ENCODE measurements around the gene KBTBD13. TPM values are rescaled to one million over a fixed set of nuclear protein-coding genes. Genes with fewer than 3 reads are reported as not detected.
A peak's percentile ranks its signal among the peaks of the same experiment; 100 is the strongest.
"Not testable (repeated sequence)": the region's sequence is repeated elsewhere in the genome, so short reads cannot be mapped to it uniquely, and the experiment has no call there.

The KBTBD13 gene
- total RNA-seq, 3 donors from 2014 or later (not counting 1 experiment from before 2014, with no cell fraction given): not detected

GRCh38 chr15:65096481-65097385, 20.2 kb downstream of the KBTBD13 start:
- Mint-ChIP-seq H3K27ac (no peak overlapping the region), H3K27me3 (ENCODE audit: low read depth in 2 of 2) (no peaks in the 10 kb centered on the region), H3K4me3 (no peak overlapping the region), H3K4me1 (peaks cover 7 to 16% of the 10 kb centered on the region in 2 donors), H3K9me3 (no peaks in the 10 kb centered on the region), H3K36me3 (no peaks in the 10 kb centered on the region)
- intact Hi-C loops (cut with micrococcal nuclease): no loop called here
- no peak overlapping the region for H3K4me3 ChIP-seq (ENCODE audit: low read length)
- 94% methylated on average over 6 of the region's 6 CpGs for WGBS (ENCODE audit: insufficient coverage)
- no peaks in the 10 kb centered on the region for H3K9me3 ChIP-seq (ENCODE audit: control insufficient read depth, insufficient read depth, low read length)
- no peak for TF ChIP-seq CTCF (IDR thresholded peaks at IDR 0.05)
- DNase-seq (no peak), ATAC-seq (no peak)
- H3K27ac ChIP-seq (ENCODE audit: low read length): no peak overlapping the region
- peaks cover 20% of the 10 kb centered on the region for H3K36me3 ChIP-seq (ENCODE audit: control insufficient read depth, insufficient read depth, low read length)
- peaks cover 3% of the 10 kb centered on the region for H3K4me1 ChIP-seq (ENCODE audit: control insufficient read depth, insufficient read depth, low read length)
- no peaks in the 10 kb centered on the region for H3K27me3 ChIP-seq (ENCODE audit: control insufficient read depth, insufficient read depth, low read length)

DNA sequence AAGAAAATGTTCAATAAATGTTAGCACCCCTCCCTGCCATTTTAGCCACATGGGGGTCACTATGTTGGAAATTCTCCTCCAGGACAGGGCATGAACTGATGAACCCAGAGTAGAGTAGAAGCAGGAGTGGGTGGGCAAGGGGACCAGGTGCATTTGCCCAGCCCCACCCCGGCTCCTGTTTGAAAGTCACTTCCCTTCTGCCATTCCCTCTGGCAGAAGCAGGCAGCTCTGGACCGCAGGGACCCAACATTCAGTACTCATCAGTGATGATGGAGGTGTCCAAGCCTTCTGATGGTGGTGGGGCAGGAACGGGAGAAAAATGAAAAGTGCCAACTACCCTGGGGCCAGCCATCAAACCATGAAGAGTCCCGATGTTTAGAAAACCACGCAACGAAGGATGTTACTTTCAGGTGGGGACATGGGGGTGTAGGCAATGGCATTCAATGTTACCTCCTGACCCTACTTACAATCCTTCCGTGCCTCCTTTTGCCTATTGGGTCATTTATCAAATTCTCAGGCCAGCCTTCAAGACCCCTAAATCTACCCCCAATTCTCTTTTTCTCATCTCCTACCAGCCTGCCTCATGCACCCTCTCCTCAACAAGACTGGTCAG, 21.2 kb downstream of the KBTBD13 start:
- H3K27me3 ChIP-seq (ENCODE audit: control insufficient read depth, insufficient read depth, low read length): no peaks in the 10 kb centered on the region
- H3K4me3 ChIP-seq (ENCODE audit: low read length): no peak overlapping the region
- no peaks in the 10 kb centered on the region for H3K9me3 ChIP-seq (ENCODE audit: control insufficient read depth, insufficient read depth, low read length)
- intact Hi-C loops (cut with micrococcal nuclease): no loop called here
- peaks cover 4% of the 10 kb centered on the region for H3K4me1 ChIP-seq (ENCODE audit: control insufficient read depth, insufficient read depth, low read length)
- ATAC-seq (no peak), DNase-seq (no peak)
- WGBS (ENCODE audit: insufficient coverage): 91% methylated on average over 7 of the region's 7 CpGs
- H3K27ac ChIP-seq (ENCODE audit: low read length): no peak overlapping the region
- H3K36me3 ChIP-seq (ENCODE audit: control insufficient read depth, insufficient read depth, low read length): peaks cover 23% of the 10 kb centered on the region
- peak overlapping the region in 1 of 2 donors; percentile 19 for H3K27ac Mint-ChIP-seq
- TF ChIP-seq CTCF (IDR thresholded peaks at IDR 0.05): no peak
- no peaks in the 10 kb centered on the region for H3K36me3 Mint-ChIP-seq
- no peaks in the 10 kb centered on the region for H3K27me3 Mint-ChIP-seq (ENCODE audit: low read depth in 2 of 2)
- H3K4me3 Mint-ChIP-seq: no peak overlapping the region
- peaks cover 9 to 18% of the 10 kb centered on the region in 2 donors for H3K4me1 Mint-ChIP-seq
- H3K9me3 Mint-ChIP-seq: no peaks in the 10 kb centered on the region

DNA sequence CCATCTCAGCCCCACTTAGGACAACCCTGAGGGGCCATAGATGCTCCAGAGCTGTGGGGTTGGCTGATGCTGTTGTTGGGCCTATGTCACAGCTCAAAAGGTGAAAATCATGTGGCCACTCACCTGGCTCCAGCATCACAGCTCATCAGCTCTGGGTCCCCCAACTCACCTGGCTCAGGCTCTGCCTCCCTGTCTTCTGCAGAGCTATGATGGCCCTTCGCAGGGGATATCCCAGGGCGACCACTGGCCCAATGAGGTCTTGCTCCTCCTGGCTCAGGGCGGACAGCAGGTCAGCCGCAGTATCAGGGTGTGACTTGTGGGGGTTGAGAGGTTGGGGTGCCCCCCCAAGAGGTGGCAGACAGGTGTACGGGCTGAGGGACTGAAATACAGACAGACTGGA, 22.8 kb downstream of the KBTBD13 start:
- Histone ChIP-seq H3K27ac (ENCODE audit: low read length) (no peak overlapping the region), H3K4me3 (ENCODE audit: low read length) (no peak overlapping the region), H3K4me1 (ENCODE audit: control insufficient read depth, insufficient read depth, low read length) (peaks cover 4% of the 10 kb centered on the region), H3K36me3 (ENCODE audit: control insufficient read depth, insufficient read depth, low read length) (peaks cover 23% of the 10 kb centered on the region), H3K27me3 (ENCODE audit: control insufficient read depth, insufficient read depth, low read length) (no peaks in the 10 kb centered on the region), H3K9me3 (ENCODE audit: control insufficient read depth, insufficient read depth, low read length) (no peaks in the 10 kb centered on the region)
- DNase-seq (no peak), ATAC-seq (no peak)
- Mint-ChIP-seq H3K9me3 (no peaks in the 10 kb centered on the region), H3K36me3 (no peaks in the 10 kb centered on the region), H3K27ac (no peak overlapping the region), H3K27me3 (ENCODE audit: low read depth in 2 of 2) (no peaks in the 10 kb centered on the region), H3K4me3 (no peak overlapping the region), H3K4me1 (peaks cover 9 to 22% of the 10 kb centered on the region in 2 donors)
- WGBS (ENCODE audit: insufficient coverage): 97% methylated on average over 5 of the region's 5 CpGs
- TF ChIP-seq CTCF (IDR thresholded peaks at IDR 0.05): no peak
- intact Hi-C loops (cut with micrococcal nuclease): no loop called here

- H3K4me3 Mint-ChIP-seq; ATAC-seq; H3K4me1 ChIP-seq (ENCODE audit: control insufficient read depth, insufficient read depth, low read length); H3K9me3 Mint-ChIP-seq; H3K27ac Mint-ChIP-seq; DNase-seq; H3K4me3 ChIP-seq (ENCODE audit: low read length); H3K36me3 Mint-ChIP-seq; H3K9me3 ChIP-seq (ENCODE audit: control insufficient read depth, insufficient read depth, low read length); H3K27me3 Mint-ChIP-seq (ENCODE audit: low read depth in 2 of 2); H3K27ac ChIP-seq (ENCODE audit: low read length); intact Hi-C loops (cut with micrococcal nuclease); H3K27me3 ChIP-seq (ENCODE audit: control insufficient read depth, insufficient read depth, low read length): not testable (repeated sequence)
- WGBS (ENCODE audit: insufficient coverage): 97% methylated on average over 10 of the region's 10 CpGs
- peaks cover 9 to 22% of the 10 kb centered on the region in 2 donors for H3K4me1 Mint-ChIP-seq
- peaks cover 23% of the 10 kb centered on the region for H3K36me3 ChIP-seq (ENCODE audit: control insufficient read depth, insufficient read depth, low read length)
Observed at GRCh38 chr15:65099801-65100200, 23.3 kb downstream of the KBTBD13 start.

All from natural killer cell (primary cell).